ENCODE data around the gene CCDC88A.

GRCh38 chr2:55422876-55423665 is 3.4 kb upstream of the CCDC88A start:
- TF ChIP-seq CTCF (IDR thresholded peaks at IDR 0.05; ENCODE audit: low read length): no peak
- no peak for TF ChIP-seq EZH2 (IDR thresholded peaks at IDR 0.05; ENCODE audit: borderline replicate concordance, low read length)
